ENCODE measurements around the gene ADGRG7.

ADGRG7 gene

GRCh38 chr3:100609963-100610362 is 562 bp downstream of the ADGRG7 start:
- H3K4me3 Mint-ChIP-seq = no peak overlapping the region
- DNase-seq (ENCODE audit: low spot score in 2 of 2) (no peak), ATAC-seq (replicated peaks; ENCODE audit: extremely low read depth, poor library complexity, severe bottlenecking) (no peak)
- H3K9me3 Mint-ChIP-seq = no peaks in the 10 kb centered on the region
- H3K36me3 Mint-ChIP-seq (ENCODE audit: insufficient read depth) = no peaks in the 10 kb centered on the region
- no peak overlapping the region for H3K27ac Mint-ChIP-seq (ENCODE audit: low read depth)
- H3K27me3 Mint-ChIP-seq = peaks cover 77% of the 10 kb centered on the region
- no peaks in the 10 kb centered on the region for H3K4me1 Mint-ChIP-seq

DNA sequence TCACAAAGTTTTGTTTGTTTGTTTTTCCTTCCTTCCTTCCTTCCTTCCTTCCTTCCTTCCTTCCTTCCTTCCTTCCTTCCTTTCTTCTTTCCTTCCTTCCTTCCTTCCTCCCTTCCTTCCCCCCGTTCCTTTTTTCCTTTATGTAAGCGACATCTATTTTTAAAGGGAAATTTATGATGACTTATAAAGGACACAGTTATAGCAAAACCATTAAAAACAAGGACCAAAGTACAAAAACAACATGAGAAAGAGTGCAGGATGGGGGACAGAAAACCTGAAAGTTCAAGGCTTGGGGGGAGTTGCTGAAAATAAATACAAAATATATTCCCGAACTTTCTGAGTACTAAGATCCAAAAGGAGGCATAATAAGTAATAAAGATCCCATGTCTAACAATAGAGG is 1.8 kb downstream of the ADGRG7 start:
- ATAC-seq (replicated peaks; ENCODE audit: extremely low read depth, poor library complexity, severe bottlenecking) = no peak

DNA sequence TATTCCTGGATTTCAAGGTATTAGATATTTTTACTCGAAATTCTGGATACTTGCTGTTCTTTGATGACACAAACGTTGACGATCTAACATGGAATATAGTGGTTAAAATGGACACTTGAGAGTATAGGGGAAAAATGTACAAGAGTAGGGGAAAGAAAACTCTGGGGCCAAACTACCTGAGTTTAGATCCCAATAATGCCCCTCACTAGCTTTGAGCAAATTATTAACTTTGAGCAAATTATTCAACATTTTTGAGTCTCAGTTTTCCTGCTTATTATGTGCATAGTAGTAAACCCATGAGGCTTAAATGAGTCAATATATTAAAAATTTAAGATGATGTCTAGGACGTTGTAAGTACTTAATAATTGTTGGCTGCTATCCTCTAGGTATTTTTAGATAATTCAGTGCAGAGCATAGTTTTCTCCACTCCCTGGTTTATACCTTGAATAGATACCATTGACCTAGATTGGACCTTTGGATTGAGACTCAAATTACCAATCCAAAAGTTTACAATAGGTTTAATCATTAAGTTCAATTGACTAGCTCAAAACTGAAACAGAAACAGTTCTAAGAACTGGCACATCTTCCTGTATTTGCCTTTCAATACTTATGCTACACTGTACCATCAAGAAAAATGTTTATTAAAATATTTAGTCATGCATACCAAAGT is 4.5 kb downstream of the ADGRG7 start:
- no peaks in the 10 kb centered on the region for H3K36me3 Mint-ChIP-seq (ENCODE audit: insufficient read depth)
- no peaks in the 10 kb centered on the region for H3K9me3 Mint-ChIP-seq
- H3K27ac Mint-ChIP-seq (ENCODE audit: low read depth) = no peak overlapping the region
- H3K4me3 Mint-ChIP-seq = no peak overlapping the region
- H3K27me3 Mint-ChIP-seq = peaks cover 66% of the 10 kb centered on the region
- DNase-seq (ENCODE audit: low spot score in 2 of 2) = no peak
- H3K4me1 Mint-ChIP-seq = no peaks in the 10 kb centered on the region
- no peak for ATAC-seq (replicated peaks; ENCODE audit: extremely low read depth, poor library complexity, severe bottlenecking)

More for the DNA sequence above, 1.8 kb downstream of the ADGRG7 start:
- no peak for DNase-seq (ENCODE audit: low spot score in 2 of 2)
- Mint-ChIP-seq H3K4me3 (no peak overlapping the region), H3K27me3 (peaks cover 78% of the 10 kb centered on the region), H3K4me1 (no peaks in the 10 kb centered on the region), H3K9me3 (no peaks in the 10 kb centered on the region), H3K27ac (ENCODE audit: low read depth) (no peak overlapping the region), H3K36me3 (ENCODE audit: insufficient read depth) (no peaks in the 10 kb centered on the region)

- Mint-ChIP-seq H3K36me3 (ENCODE audit: insufficient read depth) (no peaks in the 10 kb centered on the region), H3K27ac (ENCODE audit: low read depth) (no peak overlapping the region), H3K27me3 (peaks cover 62% of the 10 kb centered on the region), H3K4me3 (no peak overlapping the region), H3K4me1 (no peaks in the 10 kb centered on the region), H3K9me3 (no peaks in the 10 kb centered on the region)
- ATAC-seq (replicated peaks; ENCODE audit: extremely low read depth, poor library complexity, severe bottlenecking) = no peak
- no peak for DNase-seq (ENCODE audit: low spot score in 2 of 2)
Observed at GRCh38 chr3:100614941-100615340, 5.5 kb downstream of the ADGRG7 start.

GRCh38 chr3:100615684-100616083 is 6.3 kb downstream of the ADGRG7 start:
- ATAC-seq (replicated peaks; ENCODE audit: extremely low read depth, poor library complexity, severe bottlenecking) = no peak
- peaks cover 55% of the 10 kb centered on the region for H3K27me3 Mint-ChIP-seq
- H3K4me3 Mint-ChIP-seq = no peak overlapping the region
- H3K27ac Mint-ChIP-seq (ENCODE audit: low read depth) = no peak overlapping the region
- no peaks in the 10 kb centered on the region for H3K4me1 Mint-ChIP-seq
- no peaks in the 10 kb centered on the region for H3K9me3 Mint-ChIP-seq
- no peak for DNase-seq (ENCODE audit: low spot score in 2 of 2)
- no peaks in the 10 kb centered on the region for H3K36me3 Mint-ChIP-seq (ENCODE audit: insufficient read depth)

GRCh38 chr3:100621251-100621650 is 11.8 kb downstream of the ADGRG7 start:
- H3K27ac Mint-ChIP-seq (ENCODE audit: low read depth) = no peak overlapping the region
- no peaks in the 10 kb centered on the region for H3K4me1 Mint-ChIP-seq
- peaks cover 23% of the 10 kb centered on the region for H3K27me3 Mint-ChIP-seq
- no peak overlapping the region for H3K4me3 Mint-ChIP-seq
- peaks cover 1% of the 10 kb centered on the region for H3K36me3 Mint-ChIP-seq (ENCODE audit: insufficient read depth)
- DNase-seq (ENCODE audit: low spot score in 2 of 2) (no peak), ATAC-seq (replicated peaks; ENCODE audit: extremely low read depth, poor library complexity, severe bottlenecking) (no peak)
- no peaks in the 10 kb centered on the region for H3K9me3 Mint-ChIP-seq

- Mint-ChIP-seq H3K4me1 (no peaks in the 10 kb centered on the region), H3K27ac (ENCODE audit: low read depth) (no peak overlapping the region), H3K4me3 (no peak overlapping the region), H3K27me3 (peaks cover 58% of the 10 kb centered on the region), H3K36me3 (ENCODE audit: insufficient read depth) (peaks cover 1% of the 10 kb centered on the region), H3K9me3 (no peaks in the 10 kb centered on the region)
- no peak for DNase-seq (ENCODE audit: low spot score in 2 of 2)
- ATAC-seq (replicated peaks; ENCODE audit: extremely low read depth, poor library complexity, severe bottlenecking) = no peak
Observed at GRCh38 chr3:100627491-100627890, 18.1 kb downstream of the ADGRG7 start.

- H3K4me1 Mint-ChIP-seq = no peaks in the 10 kb centered on the region
- no peak overlapping the region for H3K27ac Mint-ChIP-seq (ENCODE audit: low read depth)
- ATAC-seq (replicated peaks; ENCODE audit: extremely low read depth, poor library complexity, severe bottlenecking) (no peak), DNase-seq (ENCODE audit: low spot score in 2 of 2) (no peak)
- no peaks in the 10 kb centered on the region for H3K9me3 Mint-ChIP-seq
- no peak overlapping the region for H3K4me3 Mint-ChIP-seq
- no peaks in the 10 kb centered on the region for H3K36me3 Mint-ChIP-seq (ENCODE audit: insufficient read depth)
- H3K27me3 Mint-ChIP-seq = peaks cover 57% of the 10 kb centered on the region
Observed at GRCh38 chr3:100629421-100630127, 20.2 kb downstream of the ADGRG7 start.

GRCh38 chr3:100630664-100631063 is 21.3 kb downstream of the ADGRG7 start:
- no peaks in the 10 kb centered on the region for H3K4me1 Mint-ChIP-seq
- H3K27ac Mint-ChIP-seq (ENCODE audit: low read depth) = no peak overlapping the region
- DNase-seq (ENCODE audit: low spot score in 2 of 2) (no peak), ATAC-seq (replicated peaks; ENCODE audit: extremely low read depth, poor library complexity, severe bottlenecking) (no peak)
- no peak overlapping the region for H3K4me3 Mint-ChIP-seq
- no peaks in the 10 kb centered on the region for H3K36me3 Mint-ChIP-seq (ENCODE audit: insufficient read depth)
- peaks cover 56% of the 10 kb centered on the region for H3K27me3 Mint-ChIP-seq
- H3K9me3 Mint-ChIP-seq = no peaks in the 10 kb centered on the region

- Mint-ChIP-seq H3K27me3 (peaks cover 56% of the 10 kb centered on the region), H3K4me3 (no peak overlapping the region), H3K4me1 (no peaks in the 10 kb centered on the region), H3K27ac (ENCODE audit: low read depth) (no peak overlapping the region), H3K36me3 (ENCODE audit: insufficient read depth) (no peaks in the 10 kb centered on the region), H3K9me3 (no peaks in the 10 kb centered on the region)
- ATAC-seq (replicated peaks; ENCODE audit: extremely low read depth, poor library complexity, severe bottlenecking) = no peak
- DNase-seq (ENCODE audit: low spot score in 2 of 2) = no peak
Observed at GRCh38 chr3:100631236-100631635, 21.8 kb downstream of the ADGRG7 start.

- ATAC-seq (replicated peaks; ENCODE audit: extremely low read depth, poor library complexity, severe bottlenecking) (no peak), DNase-seq (ENCODE audit: low spot score in 2 of 2) (no peak)
- H3K4me1 Mint-ChIP-seq = no peaks in the 10 kb centered on the region
- no peaks in the 10 kb centered on the region for H3K9me3 Mint-ChIP-seq
- H3K36me3 Mint-ChIP-seq (ENCODE audit: insufficient read depth) = no peaks in the 10 kb centered on the region
- peaks cover 54% of the 10 kb centered on the region for H3K27me3 Mint-ChIP-seq
- H3K4me3 Mint-ChIP-seq = no peak overlapping the region
- H3K27ac Mint-ChIP-seq (ENCODE audit: low read depth) = no peak overlapping the region
Observed at GRCh38 chr3:100634493-100635272, 25.3 kb downstream of the ADGRG7 start.

DNA sequence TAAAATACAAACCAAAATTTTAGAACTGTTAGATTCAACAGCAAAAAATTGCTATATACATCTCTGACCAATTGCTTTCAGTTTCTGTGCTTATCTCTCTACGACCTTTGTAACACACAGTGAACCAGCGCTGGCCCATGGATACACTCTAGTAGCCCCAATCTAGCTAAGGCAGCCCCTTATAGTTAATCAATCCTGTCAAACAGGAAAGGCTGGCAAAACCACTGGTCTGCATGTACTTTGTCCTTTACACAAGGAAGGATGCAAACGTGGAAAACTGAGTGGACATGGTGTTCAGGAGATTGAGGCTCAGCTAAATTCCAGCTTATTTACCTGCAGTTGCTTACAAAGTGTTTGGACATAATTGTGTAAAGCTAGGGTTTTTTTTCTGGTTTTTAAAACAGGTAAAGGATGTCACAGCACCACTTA is 25.9 kb downstream of the ADGRG7 start:
- no peaks in the 10 kb centered on the region for H3K36me3 Mint-ChIP-seq (ENCODE audit: insufficient read depth)
- DNase-seq (ENCODE audit: low spot score in 2 of 2) = no peak
- H3K27me3 Mint-ChIP-seq = peaks cover 51% of the 10 kb centered on the region
- H3K27ac Mint-ChIP-seq (ENCODE audit: low read depth) = no peak overlapping the region
- H3K4me3 Mint-ChIP-seq = no peak overlapping the region
- H3K9me3 Mint-ChIP-seq = no peaks in the 10 kb centered on the region
- no peak for ATAC-seq (replicated peaks; ENCODE audit: extremely low read depth, poor library complexity, severe bottlenecking)
- H3K4me1 Mint-ChIP-seq = no peaks in the 10 kb centered on the region
